NCI-H446 treated with DMSO at 0.1 percent for 48 hours (cell line): ENCODE data around the gene DNAH14.
"Not testable (repeated sequence)": the region's sequence is repeated elsewhere in the genome, so short reads cannot be mapped to it uniquely, and the experiment has no call there.

Experiments used
- DNase-seq: peaks from one replicate; lab custom pipeline; 2025; lab: John Stamatoyannopoulos, UW

The DNAH14 gene

GRCh38 chr1:224929335-224930237, at the start of gene DNAH14:
Gene DNAH14, plus strand, starts transcription at chr1:224929675. Its CDS starts 23,028 bp downstream, at chr1:224952703.
- DNase-seq: no peak

- DNase-seq: no peak
These were observed 48.7 kb upstream of the DNAH14 start for GRCh38 chr1:224880593-224881307.

GRCh38 chr1:224881308-224881692, 48.2 kb upstream of the DNAH14 start:
- DNase-seq: not testable (repeated sequence)

- DNase-seq: no peak
These were observed 47.7 kb upstream of the DNAH14 start for GRCh38 chr1:224881762-224882211.

GRCh38 chr1:224882264-224882663, 47.2 kb upstream of the DNAH14 start:
- no peak for DNase-seq

- DNase-seq: no peak
These were observed 46.4 kb upstream of the DNAH14 start for GRCh38 chr1:224883091-224883490.

- no peak for DNase-seq
These were observed 45.1 kb upstream of the DNAH14 start for GRCh38 chr1:224884361-224884801.

GRCh38 chr1:224885376-224885775, 44.1 kb upstream of the DNAH14 start:
- not testable (repeated sequence) for DNase-seq

- no peak for DNase-seq
These were observed 34.6 kb upstream of the DNAH14 start for GRCh38 chr1:224894915-224895314.

GRCh38 chr1:224896130-224896781, 33.2 kb upstream of the DNAH14 start:
- no peak for DNase-seq

- no peak for DNase-seq
These were observed 31.7 kb upstream of the DNAH14 start for GRCh38 chr1:224897529-224898327.

GRCh38 chr1:224898937-224899336, 30.5 kb upstream of the DNAH14 start:
- DNase-seq: no peak

GRCh38 chr1:224900062-224900630, 29.3 kb upstream of the DNAH14 start:
- DNase-seq: no peak

GRCh38 chr1:224901087-224901810, 28.2 kb upstream of the DNAH14 start:
- DNase-seq: no peak

GRCh38 chr1:224903955-224904354, 25.5 kb upstream of the DNAH14 start:
- DNase-seq: no peak

GRCh38 chr1:224906340-224906739, 23.1 kb upstream of the DNAH14 start:
- no peak for DNase-seq

- no peak for DNase-seq
These were observed 18.3 kb upstream of the DNAH14 start for GRCh38 chr1:224911217-224911616.

- no peak for DNase-seq
These were observed 15.1 kb upstream of the DNAH14 start for GRCh38 chr1:224914292-224914900.

- no peak for DNase-seq
These were observed 10.0 kb upstream of the DNAH14 start for GRCh38 chr1:224919508-224919907.

GRCh38 chr1:224920930-224921329, 8.5 kb upstream of the DNAH14 start:
- no peak for DNase-seq
